Keratinocyte (primary cell): ENCODE results near the gene NDUFS2.

Source experiments
- EZH2 ChIP-seq: IDR thresholded peaks from one replicate; pipeline ENCODE4 v1.6.1; 2012; ENCODE audit warnings: inconsistent platforms, mild to moderate bottlenecking, low read length, moderate library complexity
- TF ChIP-seq, protein P1 (sequence below), 3 experiments: IDR thresholded peaks in 1 of 3; conservative IDR thresholded peaks in 1 of 3; optimal IDR thresholded peaks in 1 of 3; 2 replicates in 2 of 3; 3 replicates in 1 of 3; pipeline versions ENCODE3 to v1.5.1; 2011; ENCODE audit warnings: low read length in 3 of 3, mild to moderate bottlenecking in 3 of 3, moderate library complexity in 2 of 3, control low read depth in 1 of 3, inconsistent platforms in 1 of 3; ENCODE audit not compliant: insufficient read depth in 2 of 3; ENCODE audit errors: extremely low read depth in 1 of 3

- TF ChIP-seq, protein P1, sequence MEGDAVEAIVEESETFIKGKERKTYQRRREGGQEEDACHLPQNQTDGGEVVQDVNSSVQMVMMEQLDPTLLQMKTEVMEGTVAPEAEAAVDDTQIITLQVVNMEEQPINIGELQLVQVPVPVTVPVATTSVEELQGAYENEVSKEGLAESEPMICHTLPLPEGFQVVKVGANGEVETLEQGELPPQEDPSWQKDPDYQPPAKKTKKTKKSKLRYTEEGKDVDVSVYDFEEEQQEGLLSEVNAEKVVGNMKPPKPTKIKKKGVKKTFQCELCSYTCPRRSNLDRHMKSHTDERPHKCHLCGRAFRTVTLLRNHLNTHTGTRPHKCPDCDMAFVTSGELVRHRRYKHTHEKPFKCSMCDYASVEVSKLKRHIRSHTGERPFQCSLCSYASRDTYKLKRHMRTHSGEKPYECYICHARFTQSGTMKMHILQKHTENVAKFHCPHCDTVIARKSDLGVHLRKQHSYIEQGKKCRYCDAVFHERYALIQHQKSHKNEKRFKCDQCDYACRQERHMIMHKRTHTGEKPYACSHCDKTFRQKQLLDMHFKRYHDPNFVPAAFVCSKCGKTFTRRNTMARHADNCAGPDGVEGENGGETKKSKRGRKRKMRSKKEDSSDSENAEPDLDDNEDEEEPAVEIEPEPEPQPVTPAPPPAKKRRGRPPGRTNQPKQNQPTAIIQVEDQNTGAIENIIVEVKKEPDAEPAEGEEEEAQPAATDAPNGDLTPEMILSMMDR (optimal IDR thresholded peaks at IDR 0.05 in 1 of 3, IDR thresholded peaks at IDR 0.05 in 1 of 3, conservative IDR thresholded peaks at IDR 0.05 in 1 of 3; ENCODE audit: extremely low read depth in 1 of 3, insufficient read depth in 2 of 3, low read length in 3 of 3), result no peak
- no peak for TF ChIP-seq EZH2
These were observed 24.3 kb upstream of the NDUFS2 start for GRCh38 chr1:161177936-161178244.
